HFFc6 (cell line): ENCODE data around the gene EDEM3. TPM values are rescaled to one million over a fixed set of nuclear protein-coding genes. Genes with fewer than 3 reads are reported as not detected.

ENCODE experiments used
- DNase-seq: peaks from one replicate; pipeline ENCODE4 v3.0.0-alpha.2; 2018
- H3K27ac Mint-ChIP-seq: 2 replicates; pipeline ENCODE4 v1.8.0; 2020; ENCODE audit warnings: mild to moderate bottlenecking, mixed read lengths
- H3K27me3 Mint-ChIP-seq: 2 replicates; pipeline ENCODE4 v1.8.0; 2021; ENCODE audit warnings: mild to moderate bottlenecking, moderate library complexity, mixed read lengths; ENCODE audit not compliant: insufficient read depth
- H3K36me3 Mint-ChIP-seq: 2 replicates; pipeline ENCODE4 v1.8.0; 2021; ENCODE audit warnings: low read depth, mixed read lengths
- H3K4me1 Mint-ChIP-seq: 2 replicates; pipeline ENCODE4 v1.8.0; 2020; ENCODE audit warnings: low read depth, mixed read lengths
- H3K4me3 Mint-ChIP-seq: 2 replicates; pipeline ENCODE4 v1.8.0; 2020; ENCODE audit warnings: mild to moderate bottlenecking, moderate library complexity, mixed read lengths
- H3K9me3 Mint-ChIP-seq: 2 replicates; pipeline ENCODE4 v1.8.0; 2020; ENCODE audit warnings: mild to moderate bottlenecking, mixed read lengths
- total RNA-seq, 6 experiments: library from RNA; stranded (reverse); fragmentation: NEBNext Ultra II Directional; extraction: Animal tissue kit (Norgen Biotek cat#: 25700); gene quantifications; 2 replicates in 1 of 6; 3 replicates in 5 of 6; pipeline ENCODE4 v1.2.3, GENCODE V29; 2021
- TF ChIP-seq, protein P1 (sequence below): fragments of 200-600 bp; sonication (generic); IDR thresholded peaks from 2 replicates; pipeline ENCODE4 v1.5.0; 2021; ENCODE audit warnings: antibody characterized with exemption, mild to moderate bottlenecking

Gene EDEM3
- total RNA-seq, 6 experiments from 2014 or later, result 29.9 to 38.6 (median 32.3) TPM

DNA sequence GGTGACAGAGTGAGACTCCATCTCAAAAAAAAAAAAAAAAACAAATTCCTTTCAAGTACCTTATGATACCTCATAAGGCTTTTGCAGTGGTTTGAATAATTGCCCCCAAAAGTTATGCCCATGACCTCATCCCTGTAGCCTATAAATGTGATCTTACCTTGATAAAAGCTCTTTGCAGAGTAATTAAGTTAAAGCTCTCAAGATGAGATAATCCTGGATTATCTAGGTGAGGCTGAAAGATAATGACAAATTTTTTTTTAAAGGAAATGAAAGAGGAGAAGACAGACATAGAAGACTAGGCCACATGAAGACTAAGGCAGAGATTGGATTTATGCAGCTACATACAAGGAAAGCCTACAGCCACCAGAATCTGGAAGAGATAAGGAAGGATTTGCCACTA is 20.7 kb upstream of the EDEM3 start:
- no peak for DNase-seq
- Mint-ChIP-seq H3K27ac (no peak overlapping the region), H3K4me1 (no peaks in the 10 kb centered on the region), H3K9me3 (no peaks in the 10 kb centered on the region; the same call in 1 of the 2 replicates), H3K27me3 (peaks cover 9% of the 10 kb centered on the region), H3K4me3 (no peak overlapping the region), H3K36me3 (no peaks in the 10 kb centered on the region)
- TF ChIP-seq, protein P1, sequence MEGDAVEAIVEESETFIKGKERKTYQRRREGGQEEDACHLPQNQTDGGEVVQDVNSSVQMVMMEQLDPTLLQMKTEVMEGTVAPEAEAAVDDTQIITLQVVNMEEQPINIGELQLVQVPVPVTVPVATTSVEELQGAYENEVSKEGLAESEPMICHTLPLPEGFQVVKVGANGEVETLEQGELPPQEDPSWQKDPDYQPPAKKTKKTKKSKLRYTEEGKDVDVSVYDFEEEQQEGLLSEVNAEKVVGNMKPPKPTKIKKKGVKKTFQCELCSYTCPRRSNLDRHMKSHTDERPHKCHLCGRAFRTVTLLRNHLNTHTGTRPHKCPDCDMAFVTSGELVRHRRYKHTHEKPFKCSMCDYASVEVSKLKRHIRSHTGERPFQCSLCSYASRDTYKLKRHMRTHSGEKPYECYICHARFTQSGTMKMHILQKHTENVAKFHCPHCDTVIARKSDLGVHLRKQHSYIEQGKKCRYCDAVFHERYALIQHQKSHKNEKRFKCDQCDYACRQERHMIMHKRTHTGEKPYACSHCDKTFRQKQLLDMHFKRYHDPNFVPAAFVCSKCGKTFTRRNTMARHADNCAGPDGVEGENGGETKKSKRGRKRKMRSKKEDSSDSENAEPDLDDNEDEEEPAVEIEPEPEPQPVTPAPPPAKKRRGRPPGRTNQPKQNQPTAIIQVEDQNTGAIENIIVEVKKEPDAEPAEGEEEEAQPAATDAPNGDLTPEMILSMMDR, result no peak

DNA sequence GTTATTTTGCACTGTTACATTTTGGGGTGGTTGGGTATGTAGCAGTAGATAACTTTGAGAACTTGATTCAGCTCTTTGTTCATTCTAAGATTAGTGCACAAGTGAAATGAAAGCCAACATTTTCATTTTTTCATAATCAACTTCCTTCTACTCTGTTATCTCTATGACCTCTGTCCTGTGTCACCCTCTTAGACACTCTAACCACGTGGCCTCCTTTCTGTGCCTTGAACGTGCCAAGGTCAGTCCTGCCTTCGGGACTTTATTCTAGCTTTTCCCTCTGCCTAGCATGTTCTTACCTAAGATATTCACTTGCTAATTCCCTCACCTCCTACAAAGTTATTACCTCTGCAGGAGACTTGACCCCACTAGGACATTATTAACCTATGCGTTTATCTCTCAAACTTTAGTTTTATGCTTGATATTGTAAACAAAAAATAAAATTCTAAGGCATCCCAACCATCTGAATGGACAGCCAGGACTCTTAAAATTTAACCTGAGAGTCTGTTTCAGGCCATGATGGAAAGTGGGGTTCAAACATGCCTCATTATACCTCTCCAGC is 19.2 kb upstream of the EDEM3 start:
- DNase-seq, result no peak
- no peaks in the 10 kb centered on the region; the same call in 1 of the 2 replicates for H3K9me3 Mint-ChIP-seq
- H3K27me3 Mint-ChIP-seq, result peaks cover 9% of the 10 kb centered on the region
- H3K36me3 Mint-ChIP-seq, result no peaks in the 10 kb centered on the region
- H3K4me3 Mint-ChIP-seq, result no peak overlapping the region
- no peaks in the 10 kb centered on the region for H3K4me1 Mint-ChIP-seq
- H3K27ac Mint-ChIP-seq, result no peak overlapping the region
- TF ChIP-seq, protein P1, result no peak

DNA sequence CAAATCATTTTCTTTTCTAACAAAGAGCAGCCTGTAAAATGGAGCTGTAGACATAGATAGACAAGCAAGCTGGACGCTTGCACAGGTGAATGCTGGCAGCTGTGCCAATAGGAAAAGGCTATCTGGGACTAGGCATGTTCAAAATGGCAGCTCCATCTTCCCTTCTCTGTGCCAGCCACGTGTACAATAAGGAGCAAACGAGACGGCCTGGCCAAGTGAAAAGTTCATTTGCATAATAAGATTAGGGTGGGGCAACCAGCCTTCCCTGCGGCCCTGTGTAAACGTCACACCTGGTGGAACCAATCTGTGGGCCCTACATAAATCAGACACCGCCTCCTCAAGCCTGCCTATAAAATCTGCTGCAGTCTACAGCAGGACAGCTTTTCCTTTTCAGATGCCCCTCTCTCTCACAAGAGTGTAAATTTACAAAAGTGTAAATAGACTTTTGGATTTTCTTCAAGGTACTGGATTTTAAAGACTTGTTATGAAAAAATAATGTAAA is 16.6 kb upstream of the EDEM3 start:
- H3K27ac Mint-ChIP-seq, result no peak overlapping the region
- H3K36me3 Mint-ChIP-seq, result no peaks in the 10 kb centered on the region
- no peak for DNase-seq
- H3K27me3 Mint-ChIP-seq, result peaks cover 11% of the 10 kb centered on the region
- H3K9me3 Mint-ChIP-seq, result no peaks in the 10 kb centered on the region; the same call in 1 of the 2 replicates
- TF ChIP-seq, protein P1, result no peak
- no peak overlapping the region for H3K4me3 Mint-ChIP-seq
- H3K4me1 Mint-ChIP-seq, result no peaks in the 10 kb centered on the region

DNA sequence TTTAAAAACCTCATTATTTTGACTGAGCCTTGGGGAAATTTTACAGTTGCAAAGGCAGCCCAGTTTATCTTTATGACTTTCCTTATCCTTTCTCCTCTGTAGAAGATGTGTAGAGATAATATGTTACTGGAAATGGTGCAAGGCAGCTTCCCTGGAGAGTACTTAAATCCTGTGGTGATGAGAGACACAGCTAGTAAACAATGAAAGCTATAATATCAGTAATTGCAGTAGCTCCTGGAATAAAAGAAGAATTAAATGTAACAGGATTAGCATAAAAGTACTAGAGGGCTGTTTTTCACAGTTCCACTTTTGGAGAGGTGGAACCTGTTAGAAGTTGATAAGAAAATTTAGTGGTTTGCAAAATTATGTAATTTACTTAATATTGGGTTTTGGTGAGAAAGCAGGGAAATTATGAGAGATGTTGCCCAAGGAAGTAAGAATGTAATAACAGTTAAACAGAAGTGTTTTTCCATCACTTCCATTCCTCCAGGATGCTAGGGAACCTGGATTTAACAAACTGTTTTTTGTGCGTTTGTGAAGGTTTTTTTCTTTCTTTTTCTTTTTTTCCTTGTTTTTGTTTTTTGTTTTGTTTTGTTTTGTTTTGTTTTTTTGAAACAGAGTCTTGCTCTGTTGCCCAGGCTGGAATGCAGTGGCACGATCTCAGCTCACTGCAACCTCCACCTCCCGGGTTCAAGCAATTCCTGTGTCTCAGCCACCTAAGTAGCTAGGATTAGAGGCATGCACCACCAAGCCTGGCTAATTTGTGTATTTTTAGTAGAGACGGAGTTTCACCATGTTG is 15.7 kb upstream of the EDEM3 start:
- no peaks in the 10 kb centered on the region for H3K4me1 Mint-ChIP-seq
- TF ChIP-seq, protein P1, result no peak
- no peak for DNase-seq
- peaks cover 11% of the 10 kb centered on the region for H3K27me3 Mint-ChIP-seq
- H3K27ac Mint-ChIP-seq, result no peak overlapping the region
- H3K9me3 Mint-ChIP-seq, result no peaks in the 10 kb centered on the region; the same call in 1 of the 2 replicates
- H3K4me3 Mint-ChIP-seq, result no peak overlapping the region
- no peaks in the 10 kb centered on the region for H3K36me3 Mint-ChIP-seq

DNA sequence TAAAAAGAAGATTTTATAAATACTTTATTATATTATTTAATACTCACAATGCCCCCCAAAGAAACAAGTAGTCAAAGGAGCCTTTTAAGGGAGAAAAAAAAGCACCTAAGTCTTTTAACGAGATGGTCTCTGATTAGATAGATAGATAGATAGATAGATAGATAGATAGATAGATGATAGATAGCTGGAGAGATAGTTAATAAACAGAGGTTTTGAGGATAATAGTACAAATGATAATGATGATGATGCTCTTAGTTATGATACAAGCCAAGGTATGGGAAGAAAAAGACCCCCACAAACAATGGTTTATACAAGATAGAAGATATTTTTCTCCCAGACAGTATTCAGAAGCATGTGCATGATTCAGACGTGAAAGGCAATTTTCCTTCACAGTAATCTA is 14.6 kb upstream of the EDEM3 start:
- TF ChIP-seq, protein P1, result no peak
- H3K4me1 Mint-ChIP-seq, result no peaks in the 10 kb centered on the region
- H3K27me3 Mint-ChIP-seq, result peaks cover 9% of the 10 kb centered on the region
- no peaks in the 10 kb centered on the region for H3K36me3 Mint-ChIP-seq
- no peaks in the 10 kb centered on the region; the same call in 1 of the 2 replicates for H3K9me3 Mint-ChIP-seq
- H3K27ac Mint-ChIP-seq, result no peak overlapping the region
- H3K4me3 Mint-ChIP-seq, result no peak overlapping the region
- DNase-seq, result no peak
